Measurements from ENCODE around the gene FAAH.

The FAAH gene

GRCh38 chr1:46401154-46401913 is 7.2 kb downstream of the FAAH start:
- DNase-seq: no peak

GRCh38 chr1:46401964-46402626 is 8.0 kb downstream of the FAAH start:
- DNase-seq: peak; percentile 80

GRCh38 chr1:46403916-46404315 is 9.8 kb downstream of the FAAH start:
- DNase-seq: no peak

GRCh38 chr1:46404482-46405196 is 10.5 kb downstream of the FAAH start:
- no peak for DNase-seq

- DNase-seq: no peak
These were observed 11.1 kb downstream of the FAAH start for GRCh38 chr1:46405197-46405555.

GRCh38 chr1:46405724-46406123 is 11.6 kb downstream of the FAAH start:
- DNase-seq: no peak

GRCh38 chr1:46406881-46407608 is 12.9 kb downstream of the FAAH start:
- DNase-seq: no peak

- no peak for DNase-seq
These were observed 13.5 kb downstream of the FAAH start for GRCh38 chr1:46407636-46408035.

- no peak for DNase-seq
These were observed 14.4 kb downstream of the FAAH start for GRCh38 chr1:46408356-46409062.

- no peak for DNase-seq
These were observed 14.9 kb downstream of the FAAH start for GRCh38 chr1:46409063-46409372.

- DNase-seq: no peak
These were observed 16.3 kb downstream of the FAAH start for GRCh38 chr1:46410156-46411009.

- no peak for DNase-seq
These were observed 16.9 kb downstream of the FAAH start for GRCh38 chr1:46411010-46411405.

- DNase-seq: no peak
These were observed 17.7 kb downstream of the FAAH start for GRCh38 chr1:46411601-46412341.

- DNase-seq: no peak
These were observed 18.9 kb downstream of the FAAH start for GRCh38 chr1:46412893-46413595.

GRCh38 chr1:46413596-46413985 is 19.5 kb downstream of the FAAH start:
- no peak for DNase-seq

- DNase-seq: no peak
These were observed 21.4 kb downstream of the FAAH start for GRCh38 chr1:46415514-46415913.

- DNase-seq: no peak
These were observed 24.9 kb downstream of the FAAH start for GRCh38 chr1:46418976-46419375.

GRCh38 chr1:46420533-46420915 is 26.4 kb downstream of the FAAH start:
- DNase-seq: no peak

GRCh38 chr1:46421739-46422138 is 27.6 kb downstream of the FAAH start:
- no peak for DNase-seq

- DNase-seq: no peak
These were observed 28.2 kb downstream of the FAAH start for GRCh38 chr1:46422261-46422871.
